ENCODE results near the gene NAT16. TPM values are rescaled to one million over a fixed set of nuclear protein-coding genes. Genes with fewer than 3 reads are reported as not detected.
A peak's percentile ranks its signal among the peaks of the same experiment; 100 is the strongest.

The NAT16 gene
- total and polyA plus RNA-seq, 2 of the 13 experiments (the other 11 are each of a cell fraction or from before 2014, with no cell fraction given), result 0.04 TPM; not detected in 1

DNA sequence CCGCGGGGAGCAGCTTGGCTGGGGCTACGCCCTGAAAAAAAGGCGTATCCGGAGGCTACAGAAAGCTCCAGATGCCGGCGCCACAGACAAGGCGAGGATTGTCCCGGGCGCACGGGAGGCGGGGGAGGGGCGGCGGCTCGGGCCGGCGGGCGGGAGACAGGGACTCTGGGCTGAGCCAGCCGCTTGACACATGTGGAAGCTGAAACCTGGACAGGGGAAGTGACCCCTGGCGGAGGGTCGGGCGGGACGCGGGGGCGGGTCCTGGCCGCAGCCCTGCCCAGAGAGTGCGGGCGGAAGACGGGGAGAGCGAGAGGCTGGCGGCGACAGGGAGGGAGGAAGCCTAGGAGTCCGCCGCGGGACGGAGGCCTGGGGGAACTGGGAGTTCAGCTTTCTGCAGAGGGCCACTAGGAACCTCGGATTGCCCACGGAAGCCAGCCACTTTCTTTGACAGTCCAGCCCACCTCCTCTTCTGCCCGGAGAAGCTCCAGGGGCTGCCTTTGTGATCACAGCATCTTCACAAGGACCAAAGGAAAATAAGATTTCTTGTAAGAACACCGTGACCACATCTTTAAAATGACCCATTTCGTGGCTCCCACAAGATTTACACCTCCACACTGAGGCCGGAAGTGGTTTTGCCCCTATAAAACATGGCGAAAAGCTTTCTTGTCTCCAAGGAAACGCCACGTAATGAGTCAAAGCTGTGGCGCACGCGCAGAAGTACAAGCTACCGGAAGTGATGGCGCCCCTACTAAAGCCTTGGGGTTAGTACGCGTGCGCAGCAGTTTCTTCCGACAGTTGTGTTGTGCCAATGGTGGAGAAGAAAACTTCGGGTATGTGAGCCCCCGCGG, 37.5 kb upstream of the NAT16 start, which contains the start of the genes PLOD3 and ZNHIT1 (continued):
- TF ChIP-seq ZBTB42 (CRISPR knock-in tag; IDR thresholded peaks at IDR 0.05) (no peak), SMC3 (IDR thresholded peaks at IDR 0.05; ENCODE audit: low read length) (no peak), RFX1 (IDR thresholded peaks at IDR 0.05) (peak; percentile 85), ZNF432 (CRISPR knock-in tag; IDR thresholded peaks at IDR 0.05; ENCODE audit: borderline replicate concordance) (no peak), ZNF614 (CRISPR knock-in tag; IDR thresholded peaks at IDR 0.05; ENCODE audit: borderline replicate concordance) (peak; percentile 18; the same call in 1 of the 2 replicates), ZKSCAN5 (CRISPR knock-in tag; IDR thresholded peaks at IDR 0.05) (0 out of 2 replicates have a peak, but pooled peaks have one; percentile 3), FOXP1 (IDR thresholded peaks at IDR 0.05) (no peak), FOXP1 (CRISPR knock-in tag; IDR thresholded peaks at IDR 0.05) (no peak; the same call in 1 of the 2 replicates), ZNF678 (CRISPR knock-in tag; IDR thresholded peaks at IDR 0.05) (no peak), SALL2 (CRISPR knock-in tag; IDR thresholded peaks at IDR 0.05) (peak; percentile 79), ZNF557 (CRISPR knock-in tag; IDR thresholded peaks at IDR 0.05) (0 out of 2 replicates have a peak, but pooled peaks have one; percentile 40), ZNF350 (CRISPR knock-in tag; IDR thresholded peaks at IDR 0.05; ENCODE audit: borderline replicate concordance, low read depth) (peak; percentile 45; the same call in 1 of the 2 replicates), KAT8 (CRISPR knock-in tag; IDR thresholded peaks at IDR 0.05) (peak; percentile 46; the same call in 1 of the 2 replicates), FOXA3 (CRISPR knock-in tag; IDR thresholded peaks at IDR 0.05) (no peak), KDM2A (CRISPR knock-in tag; IDR thresholded peaks at IDR 0.05; ENCODE audit: borderline replicate concordance, low read depth) (peak; percentile 67), GATAD1 (CRISPR knock-in tag; IDR thresholded peaks at IDR 0.05) (peak; percentile 72)
- TF ChIP-seq, protein P1, sequence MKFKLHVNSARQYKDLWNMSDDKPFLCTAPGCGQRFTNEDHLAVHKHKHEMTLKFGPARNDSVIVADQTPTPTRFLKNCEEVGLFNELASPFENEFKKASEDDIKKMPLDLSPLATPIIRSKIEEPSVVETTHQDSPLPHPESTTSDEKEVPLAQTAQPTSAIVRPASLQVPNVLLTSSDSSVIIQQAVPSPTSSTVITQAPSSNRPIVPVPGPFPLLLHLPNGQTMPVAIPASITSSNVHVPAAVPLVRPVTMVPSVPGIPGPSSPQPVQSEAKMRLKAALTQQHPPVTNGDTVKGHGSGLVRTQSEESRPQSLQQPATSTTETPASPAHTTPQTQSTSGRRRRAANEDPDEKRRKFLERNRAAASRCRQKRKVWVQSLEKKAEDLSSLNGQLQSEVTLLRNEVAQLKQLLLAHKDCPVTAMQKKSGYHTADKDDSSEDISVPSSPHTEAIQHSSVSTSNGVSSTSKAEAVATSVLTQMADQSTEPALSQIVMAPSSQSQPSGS (CRISPR knock-in tag; IDR thresholded peaks at IDR 0.05), result 0 out of 2 replicates have a peak, but pooled peaks have one; percentile 47
- TF ChIP-seq, protein P2, sequence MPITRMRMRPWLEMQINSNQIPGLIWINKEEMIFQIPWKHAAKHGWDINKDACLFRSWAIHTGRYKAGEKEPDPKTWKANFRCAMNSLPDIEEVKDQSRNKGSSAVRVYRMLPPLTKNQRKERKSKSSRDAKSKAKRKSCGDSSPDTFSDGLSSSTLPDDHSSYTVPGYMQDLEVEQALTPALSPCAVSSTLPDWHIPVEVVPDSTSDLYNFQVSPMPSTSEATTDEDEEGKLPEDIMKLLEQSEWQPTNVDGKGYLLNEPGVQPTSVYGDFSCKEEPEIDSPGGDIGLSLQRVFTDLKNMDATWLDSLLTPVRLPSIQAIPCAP (CRISPR knock-in tag; IDR thresholded peaks at IDR 0.05; ENCODE audit: low read depth), result no peak
- TF ChIP-seq, protein P3, sequence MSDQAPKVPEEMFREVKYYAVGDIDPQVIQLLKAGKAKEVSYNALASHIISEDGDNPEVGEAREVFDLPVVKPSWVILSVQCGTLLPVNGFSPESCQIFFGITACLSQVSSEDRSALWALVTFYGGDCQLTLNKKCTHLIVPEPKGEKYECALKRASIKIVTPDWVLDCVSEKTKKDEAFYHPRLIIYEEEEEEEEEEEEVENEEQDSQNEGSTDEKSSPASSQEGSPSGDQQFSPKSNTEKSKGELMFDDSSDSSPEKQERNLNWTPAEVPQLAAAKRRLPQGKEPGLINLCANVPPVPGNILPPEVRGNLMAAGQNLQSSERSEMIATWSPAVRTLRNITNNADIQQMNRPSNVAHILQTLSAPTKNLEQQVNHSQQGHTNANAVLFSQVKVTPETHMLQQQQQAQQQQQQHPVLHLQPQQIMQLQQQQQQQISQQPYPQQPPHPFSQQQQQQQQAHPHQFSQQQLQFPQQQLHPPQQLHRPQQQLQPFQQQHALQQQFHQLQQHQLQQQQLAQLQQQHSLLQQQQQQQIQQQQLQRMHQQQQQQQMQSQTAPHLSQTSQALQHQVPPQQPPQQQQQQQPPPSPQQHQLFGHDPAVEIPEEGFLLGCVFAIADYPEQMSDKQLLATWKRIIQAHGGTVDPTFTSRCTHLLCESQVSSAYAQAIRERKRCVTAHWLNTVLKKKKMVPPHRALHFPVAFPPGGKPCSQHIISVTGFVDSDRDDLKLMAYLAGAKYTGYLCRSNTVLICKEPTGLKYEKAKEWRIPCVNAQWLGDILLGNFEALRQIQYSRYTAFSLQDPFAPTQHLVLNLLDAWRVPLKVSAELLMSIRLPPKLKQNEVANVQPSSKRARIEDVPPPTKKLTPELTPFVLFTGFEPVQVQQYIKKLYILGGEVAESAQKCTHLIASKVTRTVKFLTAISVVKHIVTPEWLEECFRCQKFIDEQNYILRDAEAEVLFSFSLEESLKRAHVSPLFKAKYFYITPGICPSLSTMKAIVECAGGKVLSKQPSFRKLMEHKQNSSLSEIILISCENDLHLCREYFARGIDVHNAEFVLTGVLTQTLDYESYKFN (CRISPR knock-in tag; conservative IDR thresholded peaks at IDR 0.05), result peak; percentile 47; the same call in 1 of the 2 replicates
- TF ChIP-seq, protein P4, sequence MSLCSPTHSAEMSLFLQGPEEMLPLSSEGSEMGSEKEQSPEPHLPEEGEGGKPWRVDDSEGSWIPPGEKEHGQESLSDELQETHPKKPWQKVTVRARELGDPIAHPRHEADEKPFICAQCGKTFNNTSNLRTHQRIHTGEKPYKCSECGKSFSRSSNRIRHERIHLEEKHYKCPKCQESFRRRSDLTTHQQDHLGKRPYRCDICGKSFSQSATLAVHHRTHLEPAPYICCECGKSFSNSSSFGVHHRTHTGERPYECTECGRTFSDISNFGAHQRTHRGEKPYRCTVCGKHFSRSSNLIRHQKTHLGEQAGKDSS (CRISPR knock-in tag; IDR thresholded peaks at IDR 0.05; ENCODE audit: borderline replicate concordance, low read depth), result no peak
- TF ChIP-seq, protein P5, sequence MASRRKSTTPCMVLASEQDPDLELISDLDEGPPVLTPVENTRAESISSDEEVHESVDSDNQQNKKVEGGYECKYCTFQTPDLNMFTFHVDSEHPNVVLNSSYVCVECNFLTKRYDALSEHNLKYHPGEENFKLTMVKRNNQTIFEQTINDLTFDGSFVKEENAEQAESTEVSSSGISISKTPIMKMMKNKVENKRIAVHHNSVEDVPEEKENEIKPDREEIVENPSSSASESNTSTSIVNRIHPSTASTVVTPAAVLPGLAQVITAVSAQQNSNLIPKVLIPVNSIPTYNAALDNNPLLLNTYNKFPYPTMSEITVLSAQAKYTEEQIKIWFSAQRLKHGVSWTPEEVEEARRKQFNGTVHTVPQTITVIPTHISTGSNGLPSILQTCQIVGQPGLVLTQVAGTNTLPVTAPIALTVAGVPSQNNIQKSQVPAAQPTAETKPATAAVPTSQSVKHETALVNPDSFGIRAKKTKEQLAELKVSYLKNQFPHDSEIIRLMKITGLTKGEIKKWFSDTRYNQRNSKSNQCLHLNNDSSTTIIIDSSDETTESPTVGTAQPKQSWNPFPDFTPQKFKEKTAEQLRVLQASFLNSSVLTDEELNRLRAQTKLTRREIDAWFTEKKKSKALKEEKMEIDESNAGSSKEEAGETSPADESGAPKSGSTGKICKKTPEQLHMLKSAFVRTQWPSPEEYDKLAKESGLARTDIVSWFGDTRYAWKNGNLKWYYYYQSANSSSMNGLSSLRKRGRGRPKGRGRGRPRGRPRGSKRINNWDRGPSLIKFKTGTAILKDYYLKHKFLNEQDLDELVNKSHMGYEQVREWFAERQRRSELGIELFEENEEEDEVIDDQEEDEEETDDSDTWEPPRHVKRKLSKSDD (CRISPR knock-in tag; IDR thresholded peaks at IDR 0.05; ENCODE audit: low read depth), result no peak
